A549 (cell line): ENCODE results near the gene USP3.

Experiments used
- EHF ChIP-seq: fragments of 250-450 bp; sonication (Bioruptor Pico); IDR thresholded peaks from 2 replicates; pipeline ENCODE4 v1.5.0; 2020; ENCODE audit warnings: mild to moderate bottlenecking
- EP300 ChIP-seq, 2 experiments: fragments of >200 bp; sonication (Bioruptor Twin); formaldehyde crosslinking; IDR thresholded peaks; 2 replicates in 1 of 2; 3 replicates in 1 of 2; pipeline ENCODE4 v1.6.1; 2016 to 2017
- FOSB ChIP-seq: fragments of 250-450 bp; sonication (Bioruptor Pico); IDR thresholded peaks from 2 replicates; pipeline ENCODE4 v1.5.0; 2020; ENCODE audit warnings: mild to moderate bottlenecking, moderate library complexity
- JUNB ChIP-seq: fragments of >200 bp; sonication (Bioruptor Twin); formaldehyde crosslinking; IDR thresholded peaks from 2 replicates; pipeline ENCODE4 v1.6.1; 2016
- KDM1A ChIP-seq: fragments of 200-600 bp; sonication (generic); IDR thresholded peaks from 2 replicates; pipeline ENCODE4 v1.6.1; 2016; ENCODE audit warnings: low read depth, mild to moderate bottlenecking
- POLR2A ChIP-seq: IDR thresholded peaks from 2 replicates; pipeline ENCODE4 v1.6.1; 2012; ENCODE audit warnings: mild to moderate bottlenecking, low read length
- RAD21 ChIP-seq, 2 experiments: fragments of >200 bp in 1 of 2; sonication (Bioruptor Twin) in 1 of 2; formaldehyde crosslinking in 1 of 2; IDR thresholded peaks in 1 of 2; conservative IDR thresholded peaks in 1 of 2; 2 replicates in 1 of 2; 3 replicates in 1 of 2; pipeline ENCODE4 v1.6.1; 2012 to 2018; ENCODE audit warnings: inconsistent platforms in 1 of 2
- RCOR1 ChIP-seq: fragments of 150-350 bp; IDR thresholded peaks from 2 replicates; pipeline ENCODE4 v1.6.1; 2014; ENCODE audit warnings: antibody characterized with exemption, low read length, low read depth
- TP53 ChIP-seq: fragments of 250-450 bp; sonication (Bioruptor Pico); IDR thresholded peaks from 2 replicates; pipeline ENCODE4 v1.5.0; 2021; ENCODE audit warnings: mild to moderate bottlenecking, moderate library complexity
- ZFP36 ChIP-seq: fragments of 450-650 bp; IDR thresholded peaks from 2 replicates; pipeline ENCODE4 v1.6.1; 2014; ENCODE audit warnings: borderline replicate concordance; ENCODE audit not compliant: partially characterized antibody
- TF ChIP-seq, protein P1 (sequence below): fragments of >200 bp; sonication (Bioruptor Twin); formaldehyde crosslinking; IDR thresholded peaks from 3 replicates; pipeline ENCODE4 v1.5.1; 2016
- TF ChIP-seq, protein P2 (sequence below): fragments of 150-350 bp; IDR thresholded peaks from 2 replicates; pipeline ENCODE4 v1.6.1; 2014; ENCODE audit warnings: low read depth, mild to moderate bottlenecking, low read length
- TF ChIP-seq, protein P3 (sequence below): IDR thresholded peaks from 2 replicates; pipeline ENCODE4 v1.6.1; 2012
- TF ChIP-seq, protein P4 (sequence below): fragments of 450-650 bp; IDR thresholded peaks from 2 replicates; pipeline ENCODE4 v1.6.1; 2014; ENCODE audit warnings: antibody characterized with exemption

DNA sequence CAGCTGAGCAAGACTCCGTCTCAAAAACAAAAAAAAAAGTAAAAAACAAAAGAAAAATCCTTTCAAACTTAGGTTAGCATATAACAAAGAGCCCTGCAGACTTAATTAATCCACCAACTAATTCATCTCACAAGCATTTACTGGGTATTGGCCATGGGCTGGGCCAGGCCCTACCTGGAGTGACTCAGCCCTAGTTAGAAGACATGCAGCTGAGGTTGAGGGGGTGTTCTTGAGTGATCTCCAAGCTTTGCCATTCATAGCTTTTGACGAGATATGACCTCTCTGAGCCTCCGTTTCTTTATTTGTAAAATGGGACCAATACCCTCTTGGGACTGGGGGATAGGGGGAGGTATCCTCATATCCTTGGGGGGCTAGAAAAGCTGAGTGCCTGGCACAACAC is 100.6 kb downstream of the USP3 start:
- TF ChIP-seq RCOR1, result no peak
- TF ChIP-seq POLR2A, result no peak
- TF ChIP-seq, protein P1, sequence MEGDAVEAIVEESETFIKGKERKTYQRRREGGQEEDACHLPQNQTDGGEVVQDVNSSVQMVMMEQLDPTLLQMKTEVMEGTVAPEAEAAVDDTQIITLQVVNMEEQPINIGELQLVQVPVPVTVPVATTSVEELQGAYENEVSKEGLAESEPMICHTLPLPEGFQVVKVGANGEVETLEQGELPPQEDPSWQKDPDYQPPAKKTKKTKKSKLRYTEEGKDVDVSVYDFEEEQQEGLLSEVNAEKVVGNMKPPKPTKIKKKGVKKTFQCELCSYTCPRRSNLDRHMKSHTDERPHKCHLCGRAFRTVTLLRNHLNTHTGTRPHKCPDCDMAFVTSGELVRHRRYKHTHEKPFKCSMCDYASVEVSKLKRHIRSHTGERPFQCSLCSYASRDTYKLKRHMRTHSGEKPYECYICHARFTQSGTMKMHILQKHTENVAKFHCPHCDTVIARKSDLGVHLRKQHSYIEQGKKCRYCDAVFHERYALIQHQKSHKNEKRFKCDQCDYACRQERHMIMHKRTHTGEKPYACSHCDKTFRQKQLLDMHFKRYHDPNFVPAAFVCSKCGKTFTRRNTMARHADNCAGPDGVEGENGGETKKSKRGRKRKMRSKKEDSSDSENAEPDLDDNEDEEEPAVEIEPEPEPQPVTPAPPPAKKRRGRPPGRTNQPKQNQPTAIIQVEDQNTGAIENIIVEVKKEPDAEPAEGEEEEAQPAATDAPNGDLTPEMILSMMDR, result no peak
- no peak for TF ChIP-seq TP53
- TF ChIP-seq, protein P2, sequence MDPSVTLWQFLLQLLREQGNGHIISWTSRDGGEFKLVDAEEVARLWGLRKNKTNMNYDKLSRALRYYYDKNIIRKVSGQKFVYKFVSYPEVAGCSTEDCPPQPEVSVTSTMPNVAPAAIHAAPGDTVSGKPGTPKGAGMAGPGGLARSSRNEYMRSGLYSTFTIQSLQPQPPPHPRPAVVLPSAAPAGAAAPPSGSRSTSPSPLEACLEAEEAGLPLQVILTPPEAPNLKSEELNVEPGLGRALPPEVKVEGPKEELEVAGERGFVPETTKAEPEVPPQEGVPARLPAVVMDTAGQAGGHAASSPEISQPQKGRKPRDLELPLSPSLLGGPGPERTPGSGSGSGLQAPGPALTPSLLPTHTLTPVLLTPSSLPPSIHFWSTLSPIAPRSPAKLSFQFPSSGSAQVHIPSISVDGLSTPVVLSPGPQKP, result no peak
- no peak for TF ChIP-seq KDM1A
- TF ChIP-seq FOSB (CRISPR knock-in tag), result no peak
- TF ChIP-seq EP300 (IDR thresholded peaks at IDR 0.05), result no peak
- TF ChIP-seq, protein P3, sequence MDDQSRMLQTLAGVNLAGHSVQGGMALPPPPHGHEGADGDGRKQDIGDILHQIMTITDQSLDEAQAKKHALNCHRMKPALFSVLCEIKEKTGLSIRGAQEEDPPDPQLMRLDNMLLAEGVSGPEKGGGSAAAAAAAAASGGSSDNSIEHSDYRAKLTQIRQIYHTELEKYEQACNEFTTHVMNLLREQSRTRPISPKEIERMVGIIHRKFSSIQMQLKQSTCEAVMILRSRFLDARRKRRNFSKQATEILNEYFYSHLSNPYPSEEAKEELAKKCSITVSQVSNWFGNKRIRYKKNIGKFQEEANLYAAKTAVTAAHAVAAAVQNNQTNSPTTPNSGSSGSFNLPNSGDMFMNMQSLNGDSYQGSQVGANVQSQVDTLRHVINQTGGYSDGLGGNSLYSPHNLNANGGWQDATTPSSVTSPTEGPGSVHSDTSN, result no peak
- TF ChIP-seq EHF, result no peak
- TF ChIP-seq ZFP36, result no peak
- TF ChIP-seq, protein P4, sequence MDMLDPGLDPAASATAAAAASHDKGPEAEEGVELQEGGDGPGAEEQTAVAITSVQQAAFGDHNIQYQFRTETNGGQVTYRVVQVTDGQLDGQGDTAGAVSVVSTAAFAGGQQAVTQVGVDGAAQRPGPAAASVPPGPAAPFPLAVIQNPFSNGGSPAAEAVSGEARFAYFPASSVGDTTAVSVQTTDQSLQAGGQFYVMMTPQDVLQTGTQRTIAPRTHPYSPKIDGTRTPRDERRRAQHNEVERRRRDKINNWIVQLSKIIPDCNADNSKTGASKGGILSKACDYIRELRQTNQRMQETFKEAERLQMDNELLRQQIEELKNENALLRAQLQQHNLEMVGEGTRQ, result no peak
- no peak for TF ChIP-seq JUNB
- TF ChIP-seq RAD21 (conservative IDR thresholded peaks at IDR 0.05 in 1 of 2, IDR thresholded peaks at IDR 0.05 in 1 of 2), result no peak
